Adrenal gland (tissue), 5 donors: ENCODE data around the gene MAML2.

Experiments
- CTCF ChIP-seq, 6 experiments: fragments of 450-650 bp in 4 of 6; fragments of 200-600 bp in 2 of 6; sonication (generic) in 1 of 6; IDR thresholded peaks; 1 replicate in 5 of 6; 2 replicates in 1 of 6; pipeline versions ENCODE4 v1.5.1 to v1.8.0; 2016 to 2021; ENCODE audit warnings: antibody characterized with exemption in 6 of 6, mild to moderate bottlenecking in 2 of 6, moderate library complexity in 1 of 6
- POLR2A ChIP-seq, 2 donors: fragments of 450-650 bp; IDR thresholded peaks; one replicate each; pipeline ENCODE4 v1.6.1; 2017; ENCODE audit warnings: antibody characterized with exemption in 2 of 2, mild to moderate bottlenecking in 2 of 2, moderate library complexity in 1 of 2
- donor health status: DM: no; HTN: no; CAD: no.

- TF ChIP-seq POLR2A (IDR thresholded peaks at IDR 0.05) = no peak
- no peak for TF ChIP-seq CTCF (IDR thresholded peaks at IDR 0.05)
Measured at GRCh38 chr11:96158126-96158525, 184.9 kb downstream of the MAML2 start.
